Stimulated activated CD4-positive, alpha-beta T cell treated with anti-CD3 and anti-CD28 coated beads, Interleukin-4, amount 100 ng/mL, for 4 hours (primary cell): ENCODE results near the gene CACYBP.
"Not testable (repeated sequence)": the region's sequence is repeated elsewhere in the genome, so short reads cannot be mapped to it uniquely, and the experiment has no call there.

Experiments used
- DNase-seq, 2 experiments: peaks; one replicate each; pipeline ENCODE4 v3.0.0-alpha.2; 2020

The CACYBP gene

GRCh38 chr1:175015243-175015642, 15.5 kb downstream of the CACYBP start:
- DNase-seq, result no peak

GRCh38 chr1:175019524-175019923, 19.8 kb downstream of the CACYBP start:
- no peak for DNase-seq

GRCh38 chr1:175023043-175023921, 23.5 kb downstream of the CACYBP start, which contains the start of gene MRPS14:
Gene MRPS14, minus strand, starts transcription at chr1:175023425. Its CDS starts 17 bp downstream, at chr1:175023408.
- DNase-seq, result peak; percentile 97 to 98

- not testable (repeated sequence) for DNase-seq
These were observed 24.1 kb downstream of the CACYBP start for GRCh38 chr1:175023922-175024242.

- no peak for DNase-seq
These were observed 25.0 kb downstream of the CACYBP start for GRCh38 chr1:175024773-175025172.

GRCh38 chr1:175033953-175034352, 34.2 kb downstream of the CACYBP start:
- no peak for DNase-seq

- no peak for DNase-seq
These were observed 35.0 kb downstream of the CACYBP start for GRCh38 chr1:175034775-175035174.

GRCh38 chr1:175035865-175036264, 36.1 kb downstream of the CACYBP start:
- DNase-seq, result no peak

- DNase-seq, result no peak
These were observed 36.7 kb downstream of the CACYBP start for GRCh38 chr1:175036476-175036875.

- no peak for DNase-seq
These were observed 37.7 kb downstream of the CACYBP start for GRCh38 chr1:175037416-175037815.

GRCh38 chr1:175040324-175040879, 40.7 kb downstream of the CACYBP start:
- DNase-seq, result no peak

- DNase-seq, result no peak
These were observed 42.9 kb downstream of the CACYBP start for GRCh38 chr1:175042650-175043049.

GRCh38 chr1:175043824-175044223, 44.1 kb downstream of the CACYBP start:
- no peak for DNase-seq

- not testable (repeated sequence) for DNase-seq
These were observed 44.8 kb downstream of the CACYBP start for GRCh38 chr1:175044591-175044990.

- DNase-seq, result no peak
These were observed 45.4 kb downstream of the CACYBP start for GRCh38 chr1:175045097-175045496.

- no peak for DNase-seq
These were observed 45.8 kb downstream of the CACYBP start for GRCh38 chr1:175045519-175045918.

GRCh38 chr1:175050992-175051391, 51.2 kb downstream of the CACYBP start:
- DNase-seq, result no peak

GRCh38 chr1:175054736-175055135, 55.0 kb downstream of the CACYBP start:
- no peak for DNase-seq
